VCaP (cell line): Measurements from ENCODE around the gene ASRGL1.
"Not testable (repeated sequence)": the region's sequence is repeated elsewhere in the genome, so short reads cannot be mapped to it uniquely, and the experiment has no call there.

Experiments used
- H3K27ac ChIP-seq: fragments of 450-650 bp; 2 replicates; pipeline ENCODE4 v1.5.1; 2017
- CTCF ChIP-seq: fragments of 450-650 bp; conservative IDR thresholded peaks from 2 replicates; pipeline ENCODE4 v1.5.1; 2017; ENCODE audit warnings: mild to moderate bottlenecking, moderate library complexity

Gene ASRGL1

GRCh38 chr11:62360685-62361084 is 23.4 kb downstream of the ASRGL1 start:
- H3K27ac ChIP-seq: peak overlapping the region; percentile 47
- TF ChIP-seq CTCF: no peak

- peak overlapping the region; percentile 98 for H3K27ac ChIP-seq
Observed at GRCh38 chr11:62368861-62369477, 31.7 kb downstream of the ASRGL1 start.

GRCh38 chr11:62370743-62371440 is 33.6 kb downstream of the ASRGL1 start:
- H3K27ac ChIP-seq: peak overlapping the region; percentile 98

GRCh38 chr11:62372871-62373270 is 35.6 kb downstream of the ASRGL1 start:
- no peak for TF ChIP-seq CTCF
- peak overlapping the region; percentile 98; the same call in 1 of the 2 replicates for H3K27ac ChIP-seq

More at GRCh38 chr11:62370743-62371440, 33.6 kb downstream of the ASRGL1 start:
- TF ChIP-seq CTCF: 0 out of 2 replicates have a peak, but pooled peaks have one; percentile 8

- no peak overlapping the region for H3K27ac ChIP-seq
- TF ChIP-seq CTCF: no peak
Observed at GRCh38 chr11:62373464-62374119, 36.3 kb downstream of the ASRGL1 start.

GRCh38 chr11:62374801-62375200 is 37.6 kb downstream of the ASRGL1 start:
- TF ChIP-seq CTCF: no peak
- H3K27ac ChIP-seq: no peak overlapping the region

- TF ChIP-seq CTCF: peak; percentile 45
- not testable (repeated sequence) for H3K27ac ChIP-seq
Observed at GRCh38 chr11:62378459-62379063, 41.3 kb downstream of the ASRGL1 start.

GRCh38 chr11:62379586-62379985 is 42.3 kb downstream of the ASRGL1 start:
- not testable (repeated sequence) for H3K27ac ChIP-seq
